GM19193 (cell line): ENCODE data around the gene KLRF2.

ENCODE experiments used
- POLR2A ChIP-seq: IDR thresholded peaks from 4 replicates; pipeline ENCODE4 v1.6.1; 2011; ENCODE audit not compliant: insufficient read depth, insufficient read length; ENCODE audit errors: extremely low read depth

KLRF2 gene

GRCh38 chr12:9881246-9881645 is at the start of gene KLRF2:
TSS of gene KLRF2 (plus strand) at chr12:9881489. CDS start at chr12:9881596, 107 bp downstream.
- TF ChIP-seq POLR2A: no peak

DNA sequence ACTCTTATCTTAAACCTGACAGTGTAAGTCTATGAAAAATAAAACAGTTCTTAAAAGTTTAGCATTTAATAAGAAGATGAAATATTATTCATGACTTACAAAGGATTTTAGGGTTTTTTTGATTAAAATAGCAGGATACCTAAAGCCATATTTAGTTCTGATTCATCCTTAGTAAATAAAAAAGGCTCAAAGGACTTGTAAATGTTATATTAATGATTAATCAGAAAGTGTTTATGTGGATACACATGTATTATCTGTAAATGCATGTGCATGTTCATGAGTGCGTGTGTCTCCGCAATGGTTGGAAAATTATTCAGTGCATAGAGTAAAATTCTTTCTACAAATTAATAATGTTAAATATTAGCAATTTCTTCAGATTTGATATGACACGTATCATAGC is 49.6 kb upstream of the KLRF2 start:
- no peak for TF ChIP-seq POLR2A

DNA sequence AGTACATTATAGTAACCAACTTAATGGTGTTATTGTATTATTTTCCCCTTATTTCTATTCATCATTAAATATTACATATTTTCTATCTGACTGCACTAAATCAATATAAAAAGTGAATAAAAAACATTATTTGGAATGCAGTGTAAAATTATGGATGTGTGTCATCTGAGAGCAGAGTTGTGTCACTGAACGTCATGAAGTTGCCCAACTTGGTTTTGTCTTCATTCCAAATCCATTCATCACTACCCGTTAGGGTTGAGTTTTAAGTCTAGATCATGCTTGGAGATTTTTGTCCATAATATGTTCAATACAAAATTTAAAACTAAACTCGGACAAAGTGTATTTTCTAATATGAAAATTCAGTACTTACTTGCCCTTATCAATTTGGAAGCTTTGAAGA is 37.9 kb upstream of the KLRF2 start:
- TF ChIP-seq POLR2A: no peak

GRCh38 chr12:9848899-9849298 is 32.4 kb upstream of the KLRF2 start:
- TF ChIP-seq POLR2A: no peak

DNA sequence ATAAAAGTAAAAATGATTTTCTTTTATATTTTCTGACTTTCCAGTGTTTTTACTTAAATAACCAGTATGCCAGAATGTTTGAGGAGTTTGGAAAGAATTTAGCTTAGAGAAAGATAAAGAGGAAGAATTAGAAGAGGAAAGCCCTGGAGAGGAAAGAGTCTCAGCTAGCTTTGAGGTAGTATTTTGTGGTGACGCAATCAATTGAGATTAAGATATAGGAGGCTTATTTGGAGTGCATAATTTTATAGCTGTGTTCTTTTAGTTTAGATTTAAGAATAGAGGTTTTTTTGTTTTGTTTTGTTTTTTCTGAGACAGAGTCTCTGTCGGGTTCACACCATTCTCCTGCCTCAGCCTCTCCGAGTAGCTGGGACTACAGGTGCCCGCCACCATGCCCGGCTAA is 30.2 kb upstream of the KLRF2 start:
- TF ChIP-seq POLR2A: no peak

GRCh38 chr12:9851927-9852326 is 29.4 kb upstream of the KLRF2 start:
- TF ChIP-seq POLR2A: no peak

DNA sequence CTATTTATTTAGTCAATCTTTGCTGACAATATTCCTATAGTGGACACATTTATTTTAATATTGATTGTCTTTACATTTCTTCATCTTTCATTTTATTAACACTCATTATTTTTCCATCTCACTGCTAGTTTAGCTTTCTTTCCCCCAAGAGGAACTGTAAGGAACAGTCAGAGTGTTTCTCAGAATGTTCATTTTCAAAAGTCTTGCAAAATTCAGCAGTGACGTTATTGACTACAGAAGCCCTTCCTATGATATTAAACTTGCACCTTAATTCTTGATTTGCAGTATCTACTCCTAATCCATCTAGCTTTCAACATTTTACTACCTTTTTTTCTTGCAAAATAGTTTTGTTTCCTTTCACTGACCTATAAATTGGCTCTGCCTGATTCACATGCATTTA is 25.1 kb upstream of the KLRF2 start:
- TF ChIP-seq POLR2A: no peak

DNA sequence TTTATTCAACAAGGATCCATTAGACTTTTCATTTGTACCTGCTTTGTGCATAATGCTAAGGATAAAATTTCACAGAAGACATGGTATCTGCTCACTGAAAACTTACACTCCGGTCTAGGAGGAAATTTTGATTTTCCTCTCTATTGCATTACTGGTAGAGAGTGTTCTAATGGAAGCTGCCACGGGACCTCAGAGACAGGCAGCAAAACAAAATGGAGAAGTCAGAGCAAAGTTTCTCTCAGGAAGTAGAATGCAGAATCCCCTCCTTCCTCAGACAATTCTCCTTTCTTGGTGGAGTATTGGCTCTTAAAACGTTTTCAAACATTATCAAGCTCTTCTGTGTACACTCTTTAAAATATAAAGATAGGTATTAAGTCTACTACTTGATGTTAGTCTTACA is 24.4 kb upstream of the KLRF2 start:
- no peak for TF ChIP-seq POLR2A

DNA sequence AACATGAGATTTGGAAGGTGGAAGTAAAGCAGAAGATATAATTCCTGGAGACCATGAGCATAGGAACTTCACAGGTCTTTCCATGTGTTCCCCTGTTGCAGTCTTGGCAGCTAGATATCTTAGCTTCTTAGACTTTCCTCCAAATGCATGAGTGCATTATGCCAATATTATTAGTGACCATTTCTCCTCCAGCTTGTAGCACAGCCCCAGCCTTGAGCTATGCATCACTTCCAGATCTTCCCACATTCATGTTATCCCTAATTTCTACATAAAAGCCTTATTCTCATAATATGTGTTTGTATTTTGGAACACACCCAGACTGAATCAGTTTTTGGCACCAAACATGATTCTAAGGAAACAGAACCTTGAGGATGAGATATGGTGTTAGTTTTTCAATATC is 23.2 kb upstream of the KLRF2 start:
- TF ChIP-seq POLR2A: no peak

DNA sequence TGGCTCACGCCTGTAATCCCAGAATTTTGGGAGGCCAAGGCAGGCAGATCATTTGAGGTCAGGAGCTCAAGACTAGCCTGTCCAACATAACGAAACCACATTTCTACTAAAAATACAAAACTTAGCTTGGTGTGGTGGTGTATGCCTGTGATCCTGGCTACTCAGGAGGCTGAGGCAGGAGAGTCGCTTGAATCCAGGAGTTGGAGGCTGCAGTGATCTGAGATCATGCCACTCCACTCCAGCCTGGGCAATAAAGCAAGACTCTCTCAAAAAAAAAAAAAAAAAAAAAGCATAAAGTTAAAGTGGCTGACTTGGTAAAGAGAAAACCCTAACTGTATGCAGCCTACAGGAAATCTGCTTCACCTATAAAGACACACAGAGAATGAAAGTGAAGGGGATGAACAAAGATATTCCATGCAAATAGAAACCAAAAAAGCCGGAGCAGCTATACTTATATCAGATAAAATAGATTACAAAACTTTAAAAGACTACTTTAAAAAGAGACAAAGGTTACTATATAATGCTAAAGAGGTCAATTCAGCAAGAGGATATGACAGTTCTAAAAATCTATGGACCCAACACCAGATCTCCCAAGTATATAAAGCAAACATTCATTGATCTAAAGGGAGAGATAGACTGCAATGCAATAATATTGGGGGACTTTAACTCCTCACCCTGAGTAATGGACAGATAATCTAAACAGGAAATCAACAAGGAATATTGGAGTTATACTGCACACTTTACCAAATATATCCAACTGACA is 16.2 kb upstream of the KLRF2 start:
- no peak for TF ChIP-seq POLR2A

GRCh38 chr12:9866860-9867269 is 14.4 kb upstream of the KLRF2 start:
- no peak for TF ChIP-seq POLR2A

DNA sequence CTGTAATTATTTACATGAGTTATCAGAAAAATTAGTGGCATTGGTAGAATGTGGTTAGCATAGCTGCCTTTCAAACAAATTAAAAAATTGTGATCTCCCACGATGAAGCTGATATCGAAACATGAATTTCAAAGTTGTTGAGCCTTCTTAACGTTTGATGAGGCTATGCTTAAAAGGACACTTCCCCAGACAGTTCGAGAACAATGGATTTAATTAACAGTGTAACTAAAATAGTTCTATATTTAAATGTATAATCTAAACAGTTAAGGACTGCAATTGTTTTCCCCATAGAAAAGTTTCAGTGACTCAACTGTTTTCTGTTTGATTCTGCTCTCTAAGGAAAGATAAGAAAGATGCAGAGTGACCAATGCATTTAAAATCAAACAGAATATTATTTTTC is 13.8 kb upstream of the KLRF2 start:
- no peak for TF ChIP-seq POLR2A

GRCh38 chr12:9868311-9868801 is 12.9 kb upstream of the KLRF2 start:
- TF ChIP-seq POLR2A: no peak

DNA sequence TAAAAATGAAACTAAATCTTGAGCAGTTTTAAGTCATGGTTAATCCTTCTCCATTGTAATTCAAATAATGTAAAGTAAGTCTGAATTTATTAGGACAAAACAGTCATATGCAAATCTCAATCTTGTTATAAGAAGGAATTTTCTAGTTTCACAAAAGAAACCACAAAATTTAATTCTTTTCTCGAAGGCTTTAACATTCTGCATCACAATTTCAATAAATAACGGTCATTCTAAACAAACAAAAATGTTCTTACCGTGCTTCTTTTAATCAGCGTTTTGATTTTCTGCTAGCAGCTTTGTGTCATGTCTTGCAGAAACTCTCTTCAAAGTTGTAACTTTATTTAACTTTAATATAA is 12.4 kb upstream of the KLRF2 start:
- no peak for TF ChIP-seq POLR2A

DNA sequence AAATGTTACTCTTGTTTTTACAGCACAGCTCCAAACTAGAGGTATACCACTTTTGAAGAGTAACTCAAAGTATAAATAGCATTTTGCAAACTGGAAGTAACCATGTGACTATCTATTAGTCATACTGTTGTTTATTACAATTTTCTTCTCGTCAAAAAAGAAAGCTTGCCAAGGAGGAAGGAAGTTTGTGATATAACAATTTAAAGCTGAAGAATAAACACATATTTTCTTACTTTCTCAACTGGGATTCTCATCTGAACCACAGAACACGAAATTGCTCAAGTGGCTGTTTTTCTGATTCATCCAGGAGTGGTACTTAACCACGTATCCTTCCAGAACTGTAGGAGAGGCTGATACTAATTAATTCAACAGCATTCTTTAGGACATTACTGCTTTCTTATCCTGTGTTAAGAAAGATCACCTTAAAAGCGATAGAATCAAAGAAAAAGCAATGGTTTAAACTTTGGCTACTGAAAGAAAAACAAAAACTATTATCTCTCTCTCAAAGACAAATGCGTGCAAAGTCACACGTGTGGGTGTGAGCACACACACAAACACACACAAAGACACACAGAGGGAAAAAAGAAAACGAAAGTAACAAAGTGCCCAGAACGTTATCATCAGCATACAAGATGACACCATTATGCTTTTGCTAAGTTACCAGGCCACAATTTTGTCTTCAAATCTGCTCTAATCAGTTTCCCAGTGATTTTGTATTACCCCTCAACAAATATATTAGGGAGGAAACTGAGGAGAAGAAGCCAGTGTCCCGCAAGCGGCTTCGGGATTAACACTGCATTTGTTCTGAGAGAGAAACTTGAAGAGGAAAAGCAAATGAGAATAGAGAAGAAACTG is 11.8 kb upstream of the KLRF2 start, which contains the start of gene CLEC2B:
CLEC2B (minus strand) TSS at position 48 of the 855 bp plus-strand sequence.
- no peak for TF ChIP-seq POLR2A

DNA sequence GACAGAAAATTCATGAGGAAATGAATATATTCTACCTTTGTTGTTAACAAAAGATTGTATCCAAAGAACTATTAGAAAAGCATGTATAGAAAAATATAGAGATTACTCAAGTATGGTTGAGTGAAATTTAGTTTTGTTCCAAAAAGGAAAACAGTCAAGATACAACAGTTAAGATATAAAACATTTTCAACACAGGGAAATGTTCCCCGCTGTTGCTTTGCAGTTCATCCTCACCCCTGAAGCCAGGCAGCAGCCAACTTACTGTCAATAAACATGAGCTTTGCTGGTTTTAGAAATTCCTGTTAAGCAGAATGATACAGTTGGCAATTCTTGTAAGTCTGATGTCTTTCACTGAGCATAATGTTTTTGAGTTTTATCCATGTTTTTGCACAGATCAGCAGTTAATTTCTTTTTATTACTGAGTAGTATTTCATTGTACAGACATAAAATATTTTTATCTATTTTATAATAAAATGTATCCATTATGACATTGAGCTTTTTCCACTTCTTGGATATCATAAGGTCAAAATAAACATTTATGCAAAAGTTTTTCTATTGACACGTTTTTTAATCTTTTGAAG is 10.9 kb upstream of the KLRF2 start:
- TF ChIP-seq POLR2A: no peak

DNA sequence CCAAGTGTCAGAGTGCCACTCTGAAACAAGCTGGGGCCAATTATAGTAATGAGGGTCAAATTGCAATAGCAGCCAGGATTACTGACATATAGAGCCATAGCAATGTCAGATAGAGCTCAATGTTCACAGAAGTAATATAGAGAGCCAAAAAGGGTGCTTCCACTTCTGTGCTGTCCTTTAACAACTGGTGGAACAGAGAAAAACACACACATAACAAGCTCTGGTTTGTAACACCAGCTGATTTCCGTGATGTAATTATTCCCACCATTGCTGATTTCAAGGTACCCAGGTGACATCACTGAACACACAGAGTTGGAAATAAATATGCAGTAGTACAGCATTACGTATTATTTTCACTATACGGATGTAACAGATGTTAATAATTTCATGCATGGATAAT is 9.1 kb upstream of the KLRF2 start:
- TF ChIP-seq POLR2A: no peak

DNA sequence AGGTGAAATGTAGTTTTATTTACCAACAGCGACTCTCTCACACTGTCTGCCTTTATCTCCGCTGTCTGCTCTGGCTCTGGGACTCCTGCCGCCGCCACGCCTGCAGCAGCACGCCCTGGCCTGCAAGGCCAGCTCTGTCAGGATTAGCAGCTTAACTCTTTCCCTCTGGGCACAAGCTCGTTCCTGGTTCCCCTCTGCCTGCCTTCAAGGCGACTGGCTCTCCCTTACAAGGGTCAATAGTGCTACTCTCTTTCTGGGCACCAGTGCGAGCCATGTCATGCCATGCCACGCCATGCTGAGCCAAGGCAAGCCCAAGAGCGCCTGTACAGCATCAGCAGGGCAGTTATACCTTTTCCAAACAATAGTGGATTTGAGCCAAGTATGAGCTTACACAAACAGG is 8.5 kb upstream of the KLRF2 start:
- no peak for TF ChIP-seq POLR2A
